OCI-LY1 (cell line): ENCODE data around the gene MT1X.

Source experiments
- H2AFZ ChIP-seq: fragments of 200-600 bp; sonication (generic), shearing (Covaris generic); 2 replicates; pipeline ENCODE4 v1.6.0; 2014; ENCODE audit warnings: antibody characterized with exemption, mild to moderate bottlenecking, low read length
- H3F3A ChIP-seq: fragments of 200-600 bp; sonication (generic), shearing (Covaris generic); 2 replicates; pipeline ENCODE4 v1.6.0; 2014; ENCODE audit warnings: mild to moderate bottlenecking, antibody characterized with exemption, low read length, moderate library complexity; ENCODE audit not compliant: insufficient read depth
- H3K27ac ChIP-seq: fragments of 200-600 bp; sonication (generic); 2 replicates; pipeline ENCODE4 v1.5.1; 2014; ENCODE audit warnings: low read length, mixed run types, mild to moderate bottlenecking, low read depth; ENCODE audit not compliant: poor library complexity, severe bottlenecking
- H3K27me3 ChIP-seq: fragments of 200-600 bp; sonication (generic); 2 replicates; pipeline ENCODE4 v1.6.0; 2014; ENCODE audit warnings: antibody characterized with exemption, mild to moderate bottlenecking, low read length, moderate library complexity; ENCODE audit not compliant: insufficient read depth
- H3K36me3 ChIP-seq: fragments of 200-600 bp; sonication (generic); 2 replicates; pipeline ENCODE4 v1.6.1; 2014; ENCODE audit warnings: mild to moderate bottlenecking, antibody characterized with exemption, low read length, moderate library complexity, mixed read lengths; ENCODE audit not compliant: insufficient read depth
- H3K4me1 ChIP-seq: fragments of 200-600 bp; sonication (generic); 2 replicates; pipeline ENCODE4 v1.5.1; 2014; ENCODE audit warnings: mild to moderate bottlenecking, low read length, moderate library complexity; ENCODE audit not compliant: insufficient read depth, severe bottlenecking
- H3K4me2 ChIP-seq: fragments of 200-600 bp; sonication (generic), shearing (Covaris generic); 2 replicates; pipeline ENCODE4 v1.6.1; 2014; ENCODE audit warnings: low read length
- H3K4me3 ChIP-seq: fragments of 200-600 bp; sonication (generic); 2 replicates; pipeline ENCODE4 v1.5.1; 2014; ENCODE audit warnings: low read length, low read depth, mild to moderate bottlenecking, mixed read lengths; ENCODE audit not compliant: poor library complexity, severe bottlenecking
- H3K79me2 ChIP-seq: fragments of 200-600 bp; shearing (Covaris generic); 2 replicates; pipeline ENCODE4 v1.6.1; 2016; ENCODE audit warnings: mixed run types, low read length, mixed read lengths; ENCODE audit not compliant: insufficient read depth
- H3K9ac ChIP-seq: fragments of 200-600 bp; sonication (generic), shearing (Covaris generic); 2 replicates; pipeline ENCODE4 v1.6.1; 2014; ENCODE audit warnings: mild to moderate bottlenecking, low read length, mixed read lengths
- H3K9me2 ChIP-seq: fragments of 200-600 bp; sonication (generic), shearing (Covaris generic); 2 replicates; pipeline ENCODE4 v1.6.1; 2014; ENCODE audit warnings: low read depth, mild to moderate bottlenecking, low read length, mixed read lengths
- H3K9me3 ChIP-seq: fragments of 200-600 bp; shearing (Covaris generic); 2 replicates; pipeline ENCODE4 v1.6.1; 2014; ENCODE audit warnings: low read length, mixed read lengths
- H4K20me1 ChIP-seq: fragments of 200-600 bp; sonication (generic), shearing (Covaris generic); 2 replicates; pipeline ENCODE4 v1.6.0; 2016; ENCODE audit warnings: mild to moderate bottlenecking, low read length; ENCODE audit not compliant: insufficient read depth
- CTCF ChIP-seq: fragments of 200-600 bp; sonication (generic), shearing (Covaris generic); IDR thresholded peaks from 2 replicates; pipeline ENCODE4 v1.5.1; 2017; ENCODE audit warnings: mild to moderate bottlenecking, antibody characterized with exemption, low read length, moderate library complexity, mixed read lengths
- EZH2 ChIP-seq: fragments of 200-600 bp; sonication (generic), shearing (Covaris generic); IDR thresholded peaks from 2 replicates; pipeline ENCODE4 v1.8.0; 2017; ENCODE audit warnings: borderline replicate concordance, mixed run types, mild to moderate bottlenecking, antibody characterized with exemption, low read length, moderate library complexity, mixed read lengths

The MT1X gene

GRCh38 chr16:56637814-56638750 lies 44.2 kb upstream of the MT1X start, which contains the start of gene MT1A:
TSS of gene MT1A (plus strand) at chr16:56638666. CDS start at chr16:56638739, 73 bp downstream.
- Histone ChIP-seq H3K27ac (no peak within 1 kb of the TSS), H3F3A (no peaks in the 10 kb centered on the region), H3K4me3 (no peak within 1 kb of the TSS), H3K4me2 (no peak within 1 kb of the TSS), H2AFZ (no peak within 1 kb of the TSS), H3K79me2 (no peaks in the 10 kb centered on the region), H3K4me1 (peaks cover 5% of the 10 kb centered on the region), H4K20me1 (no peaks in the 10 kb centered on the region), H3K36me3 (no peaks in the 10 kb centered on the region), H3K9ac (no peak within 1 kb of the TSS), H3K9me3 (no peaks in the 10 kb centered on the region), H3K9me2 (no peaks in the 10 kb centered on the region), H3K27me3 (no peaks in the 10 kb centered on the region; the same call in 1 of the 2 replicates)
- TF ChIP-seq CTCF: no peak
- no peak for TF ChIP-seq EZH2

- Histone ChIP-seq H3K4me2 (no peak overlapping the region), H3K9ac (no peak overlapping the region), H3F3A (no peaks in the 10 kb centered on the region), H3K4me3 (no peak overlapping the region), H3K36me3 (no peaks in the 10 kb centered on the region), H3K27me3 (no peaks in the 10 kb centered on the region; the same call in 1 of the 2 replicates), H4K20me1 (no peaks in the 10 kb centered on the region), H3K27ac (no peak overlapping the region), H3K9me2 (no peaks in the 10 kb centered on the region), H2AFZ (no peak overlapping the region), H3K79me2 (no peaks in the 10 kb centered on the region), H3K9me3 (no peaks in the 10 kb centered on the region), H3K4me1 (peaks cover 6% of the 10 kb centered on the region)
- TF ChIP-seq EZH2 (no peak), CTCF (no peak)
These were observed 43.2 kb upstream of the MT1X start for GRCh38 chr16:56639045-56639444.

GRCh38 chr16:56640076-56640475 lies 42.2 kb upstream of the MT1X start:
- no peak overlapping the region for H3K4me3 ChIP-seq
- H3K27me3 ChIP-seq: no peaks in the 10 kb centered on the region; the same call in 1 of the 2 replicates
- H3F3A ChIP-seq: no peaks in the 10 kb centered on the region
- no peaks in the 10 kb centered on the region for H3K9me2 ChIP-seq
- no peaks in the 10 kb centered on the region for H3K9me3 ChIP-seq
- no peak overlapping the region for H2AFZ ChIP-seq
- H3K4me2 ChIP-seq: no peak overlapping the region
- no peak for TF ChIP-seq EZH2
- TF ChIP-seq CTCF: no peak
- H4K20me1 ChIP-seq: no peaks in the 10 kb centered on the region
- H3K4me1 ChIP-seq: peaks cover 6% of the 10 kb centered on the region
- H3K36me3 ChIP-seq: no peaks in the 10 kb centered on the region
- H3K79me2 ChIP-seq: no peaks in the 10 kb centered on the region
- H3K27ac ChIP-seq: no peak overlapping the region
- H3K9ac ChIP-seq: no peak overlapping the region
